HG03064 (cell line): ENCODE data around the gene RARRES2.
"Not testable (repeated sequence)": the region's sequence is repeated elsewhere in the genome, so short reads cannot be mapped to it uniquely, and the experiment has no call there.

Source experiments
- ATAC-seq: cut with Tn5 transposase; IDR thresholded peaks from one replicate; pipeline ENCODE4 v1.9.1; 2021; ENCODE audit warnings: low read depth; ENCODE audit not compliant: unreplicated experiment

Gene RARRES2

DNA sequence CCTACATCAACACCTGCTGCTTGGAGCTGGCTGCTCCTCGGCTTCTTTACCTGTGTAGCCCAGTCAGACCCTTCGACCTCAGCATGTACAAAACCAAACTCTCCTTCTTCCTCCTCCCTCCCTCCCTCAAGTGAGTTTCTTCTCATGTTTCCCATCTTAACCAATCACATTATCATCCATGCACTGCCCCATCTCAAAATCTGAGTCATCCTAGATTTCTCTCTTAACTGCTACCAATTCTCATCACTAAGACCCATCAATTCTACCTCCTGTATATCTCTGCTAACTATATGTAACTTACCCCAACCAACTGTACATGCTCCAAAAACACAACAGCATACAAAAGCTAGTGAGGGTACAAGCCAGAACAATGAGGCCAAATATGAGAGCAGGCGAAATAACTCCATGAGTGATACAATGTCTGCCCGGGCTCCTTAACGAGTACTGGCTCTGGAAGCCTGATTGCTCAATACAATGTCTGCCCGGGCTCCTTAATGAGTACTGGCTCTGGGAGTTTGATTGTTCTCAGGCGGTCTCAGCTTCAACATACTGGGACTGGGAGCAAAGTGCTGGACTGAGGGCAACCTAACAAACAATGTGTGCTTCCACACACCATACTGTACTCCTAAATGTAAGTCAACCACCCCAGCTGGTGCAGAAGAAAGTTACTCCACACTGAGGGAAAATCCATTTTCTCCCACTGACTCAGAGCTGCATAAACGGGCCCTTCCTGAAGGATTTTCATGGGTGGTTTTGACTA is 36.8 kb downstream of the RARRES2 start:
- ATAC-seq: not testable (repeated sequence)

DNA sequence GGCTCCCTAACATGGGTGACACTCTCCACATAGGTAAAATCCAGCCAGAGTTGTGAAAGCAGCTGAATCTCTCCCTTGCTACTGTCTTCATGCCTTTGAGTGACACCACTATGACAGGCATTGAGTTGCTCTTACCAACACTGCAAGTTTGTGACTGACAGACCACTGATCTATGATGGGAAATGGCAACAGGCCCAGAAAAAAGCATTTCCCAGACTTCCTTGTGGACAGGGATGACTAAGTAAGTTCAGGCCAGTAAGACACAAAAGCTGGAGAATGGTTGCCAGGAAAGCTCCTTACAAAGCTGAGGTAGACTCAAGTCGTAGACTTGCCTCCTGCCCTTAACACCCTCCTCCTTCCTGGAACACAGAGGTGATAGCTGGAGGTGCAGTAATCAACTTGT is 38.5 kb downstream of the RARRES2 start:
- not testable (repeated sequence) for ATAC-seq

DNA sequence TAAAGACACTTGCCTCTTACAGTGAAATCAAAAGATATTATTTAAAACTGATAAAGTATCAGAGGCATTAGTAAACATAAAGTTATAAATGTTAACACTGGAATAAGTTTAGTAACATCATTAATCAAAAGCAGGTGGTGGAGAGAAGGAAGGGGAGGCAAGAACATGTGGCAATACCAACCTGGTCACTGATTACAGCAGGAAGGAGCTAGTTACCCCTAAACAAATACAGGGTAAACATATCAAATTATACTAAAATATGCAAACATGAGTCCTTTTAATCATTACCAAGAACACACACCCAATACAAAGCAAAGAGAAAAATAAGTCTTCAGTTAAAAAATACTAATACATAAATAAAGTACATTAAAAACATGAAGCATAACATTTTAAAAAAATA is 43.5 kb downstream of the RARRES2 start:
- ATAC-seq: not testable (repeated sequence)

DNA sequence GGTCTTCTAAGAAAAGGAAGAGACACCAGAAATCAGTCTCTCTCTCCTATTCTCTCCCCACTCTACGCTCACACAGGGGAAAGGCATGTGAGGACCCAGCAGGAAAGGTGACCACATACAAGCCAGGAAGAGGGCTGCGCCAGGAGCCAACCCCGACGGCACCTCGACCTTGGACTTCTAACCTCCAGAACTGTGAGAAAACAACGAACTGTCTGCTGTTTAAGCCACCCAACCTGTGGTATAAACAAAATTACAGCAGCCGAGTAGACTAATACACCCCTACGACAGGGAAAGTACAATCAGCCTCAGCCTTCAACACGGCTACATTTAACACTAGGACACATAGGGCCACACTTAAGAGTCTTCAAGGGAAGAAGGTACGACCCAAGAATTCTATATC is 44.6 kb downstream of the RARRES2 start:
- not testable (repeated sequence) for ATAC-seq

DNA sequence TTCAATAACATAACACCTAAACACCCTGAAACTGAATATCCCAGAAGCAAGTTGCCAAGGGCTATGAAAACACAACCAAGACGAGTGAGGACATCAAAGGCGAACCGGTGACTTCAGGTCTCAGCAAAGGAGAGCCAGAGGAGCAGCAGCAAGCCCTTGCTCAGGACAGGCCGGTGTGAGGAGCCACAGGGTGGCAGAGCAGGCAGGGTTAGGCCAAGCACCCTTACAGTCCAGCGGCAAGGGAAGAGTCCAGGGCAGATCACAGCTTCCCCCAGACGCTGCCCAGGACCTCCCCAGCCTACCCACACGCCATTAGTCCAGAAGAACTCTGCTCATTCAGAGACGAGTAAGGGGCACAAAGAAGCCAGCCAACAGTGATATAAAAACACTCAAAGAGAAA is 45.8 kb downstream of the RARRES2 start:
- not testable (repeated sequence) for ATAC-seq

DNA sequence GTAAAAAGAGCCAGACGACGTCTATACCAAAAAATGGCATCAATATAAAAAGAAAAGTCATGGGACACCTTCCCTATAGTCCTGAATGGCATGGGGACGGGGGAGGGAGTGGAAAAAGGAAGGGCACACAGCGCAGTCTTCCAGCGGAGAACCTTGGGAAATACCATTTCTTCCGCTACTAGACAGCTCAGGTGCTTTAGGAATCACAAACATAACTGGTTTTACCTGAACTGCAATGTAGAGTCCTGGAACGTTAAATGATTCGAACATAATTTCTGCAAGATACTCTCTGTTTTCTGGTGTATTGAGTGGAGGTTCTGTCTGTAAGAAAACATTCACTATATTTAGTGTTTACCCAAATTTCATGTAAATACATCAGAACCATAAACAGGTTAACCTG is 46.4 kb downstream of the RARRES2 start:
- not testable (repeated sequence) for ATAC-seq

DNA sequence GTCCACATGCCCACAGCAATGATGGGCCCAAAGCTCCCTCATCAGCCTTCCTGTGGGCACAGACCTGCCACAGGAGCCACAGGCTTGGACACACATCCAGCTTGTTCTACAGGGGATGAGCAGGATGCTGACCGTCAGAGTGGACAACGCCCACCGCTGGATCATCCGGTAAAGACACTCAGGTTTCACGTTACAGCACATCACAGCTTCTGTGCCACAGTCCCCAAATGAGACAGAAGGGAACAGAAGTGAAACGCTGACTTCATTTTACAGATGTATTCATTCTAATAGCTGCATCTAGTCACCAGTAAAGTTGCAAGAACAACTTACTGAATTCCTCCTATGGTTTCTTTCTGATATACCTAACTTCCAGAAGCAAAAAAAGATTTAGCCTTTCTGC is 51.1 kb downstream of the RARRES2 start:
- not testable (repeated sequence) for ATAC-seq

DNA sequence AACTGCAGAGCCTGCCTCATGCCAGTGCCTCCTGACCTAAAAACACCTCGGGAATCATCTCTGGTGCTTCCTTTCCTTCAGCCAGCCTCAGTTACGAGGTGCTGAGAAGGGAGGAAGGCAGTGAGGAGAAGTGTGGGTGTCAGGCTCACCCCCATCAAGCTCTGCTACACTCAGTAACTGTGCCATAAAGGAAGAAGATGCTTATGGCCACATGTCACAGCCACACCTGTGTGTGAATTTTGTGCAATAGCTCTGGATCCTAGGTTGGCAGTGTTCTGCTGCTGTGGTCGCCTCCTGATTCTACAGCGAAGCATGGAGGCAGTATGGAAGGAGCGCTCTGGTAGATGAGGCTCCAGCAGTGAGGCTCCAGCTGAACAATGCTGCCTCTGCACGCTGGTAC is 52.6 kb downstream of the RARRES2 start:
- not testable (repeated sequence) for ATAC-seq
